Uterus (tissue), 4 donors: ENCODE results near the gene PPP4C. TPM values are rescaled to one million over a fixed set of nuclear protein-coding genes. Genes with fewer than 3 reads are reported as not detected.

Source experiments
- DNase-seq, 2 donors: peaks; one replicate each; pipeline ENCODE4 v3.0.0-alpha.2; 2019 to 2020
- H3K27ac ChIP-seq, 2 donors: fragments of 200-600 bp; sonication (generic); 1 replicate in 1 of 2; 2 replicates in 1 of 2; pipeline ENCODE4 v1.5.1; 2016 to 2018
- H3K27me3 ChIP-seq, 2 donors: fragments of 200-600 bp; sonication (generic); one replicate each; pipeline ENCODE4 v1.5.1; 2018 to 2019; ENCODE audit warnings: control low read depth in 1 of 2
- H3K36me3 ChIP-seq, 2 donors: fragments of 200-600 bp; sonication (generic); one replicate each; pipeline ENCODE4 v1.5.1; 2019; ENCODE audit warnings: control low read depth in 1 of 2
- H3K4me1 ChIP-seq, 2 donors: fragments of 200-600 bp; sonication (generic); one replicate each; pipeline ENCODE4 v1.5.1; 2018 to 2019; ENCODE audit warnings: control low read depth in 1 of 2
- H3K4me3 ChIP-seq, 2 donors: fragments of 200-600 bp; sonication (generic); 1 replicate in 1 of 2; 2 replicates in 1 of 2; pipeline ENCODE4 v1.5.1; 2018 to 2019; ENCODE audit warnings: mild to moderate bottlenecking in 1 of 2
- H3K9me3 ChIP-seq, 2 donors: fragments of 200-600 bp; sonication (generic); one replicate each; pipeline ENCODE4 v1.5.1; 2019; ENCODE audit warnings: control low read depth in 1 of 2
- POLR2A ChIP-seq, 2 donors: fragments of 450-650 bp; IDR thresholded peaks; one replicate each; pipeline ENCODE4 v1.6.1; 2016; ENCODE audit warnings: antibody characterized with exemption in 2 of 2, mild to moderate bottlenecking in 1 of 2, moderate library complexity in 1 of 2
- intact Hi-C: fragments of 100-400 bp; cut with DNase I; formaldehyde crosslinking; loops from one replicate; pipeline ENCODE4 v1.15.1; 2023; ENCODE audit warnings: low total_unique reads
- total RNA-seq, 4 donors: library from RNA; depleted of rRNA in 3 of 4; stranded (reverse); fragments of >200 nt in 3 of 4; gene quantifications; one replicate each; pipeline versions ENCODE4 v1.1.0 to v1.2.4, GENCODE V29; 2014 to 2023
- TF ChIP-seq, protein P1 (sequence below), 4 experiments: fragments of 200-600 bp in 2 of 4; fragments of 450-650 bp in 2 of 4; sonication (generic) in 2 of 4; IDR thresholded peaks; one replicate each; pipeline ENCODE4 v1.5.1; 2016 to 2019; ENCODE audit warnings: antibody characterized with exemption in 4 of 4, mild to moderate bottlenecking in 2 of 4, moderate library complexity in 1 of 4
- donor health status: DM: yes; HTN: yes; CAD: no.

The PPP4C gene
- total RNA-seq, 4 donors from 2014 or later: 15.6 to 78.5 (median 64.5) TPM

DNA sequence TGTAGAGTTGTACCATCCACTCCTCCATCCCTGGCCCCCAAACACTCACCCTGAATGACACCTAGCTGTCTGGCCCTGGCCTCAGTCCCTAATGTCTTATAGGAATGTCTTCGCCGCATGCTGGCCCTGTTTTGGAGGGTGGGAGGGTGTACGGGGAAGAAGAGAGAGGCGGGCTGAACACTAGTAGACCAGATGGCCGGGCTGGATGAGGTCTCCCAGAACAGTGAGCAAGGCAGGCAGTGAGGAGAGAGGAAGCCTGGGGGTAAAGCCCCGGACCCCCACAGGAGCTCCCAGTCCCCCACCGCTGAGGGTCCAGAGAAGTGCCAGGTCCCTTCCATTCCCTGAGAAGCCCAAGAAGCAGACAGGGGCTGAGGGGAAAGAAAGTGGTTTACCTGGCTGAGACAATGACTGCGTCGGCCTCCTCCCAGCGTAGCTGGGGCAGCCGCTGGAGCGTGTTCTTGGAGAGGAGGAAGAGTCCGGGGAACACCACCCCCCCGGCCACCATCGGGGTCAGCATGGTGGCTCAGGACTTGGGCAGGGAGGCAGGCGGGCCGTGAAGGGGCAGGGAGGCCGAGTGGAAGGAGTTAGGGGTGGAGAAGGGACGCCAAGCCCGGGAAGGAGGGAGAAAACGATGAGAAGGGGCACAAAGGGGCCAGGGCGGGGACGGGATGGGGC is 45.6 kb upstream of the PPP4C start:
- Histone ChIP-seq H3K9me3 (no peaks in the 10 kb centered on the region), H3K36me3 (no peaks in the 10 kb centered on the region), H3K27ac (no peak overlapping the region), H3K4me1 (no peaks in the 10 kb centered on the region), H3K27me3 (peaks cover 10 to 40% of the 10 kb centered on the region in 2 donors), H3K4me3 (no peak overlapping the region)
- intact Hi-C loops: no loop called here
- no peak for DNase-seq
- TF ChIP-seq, protein P1, sequence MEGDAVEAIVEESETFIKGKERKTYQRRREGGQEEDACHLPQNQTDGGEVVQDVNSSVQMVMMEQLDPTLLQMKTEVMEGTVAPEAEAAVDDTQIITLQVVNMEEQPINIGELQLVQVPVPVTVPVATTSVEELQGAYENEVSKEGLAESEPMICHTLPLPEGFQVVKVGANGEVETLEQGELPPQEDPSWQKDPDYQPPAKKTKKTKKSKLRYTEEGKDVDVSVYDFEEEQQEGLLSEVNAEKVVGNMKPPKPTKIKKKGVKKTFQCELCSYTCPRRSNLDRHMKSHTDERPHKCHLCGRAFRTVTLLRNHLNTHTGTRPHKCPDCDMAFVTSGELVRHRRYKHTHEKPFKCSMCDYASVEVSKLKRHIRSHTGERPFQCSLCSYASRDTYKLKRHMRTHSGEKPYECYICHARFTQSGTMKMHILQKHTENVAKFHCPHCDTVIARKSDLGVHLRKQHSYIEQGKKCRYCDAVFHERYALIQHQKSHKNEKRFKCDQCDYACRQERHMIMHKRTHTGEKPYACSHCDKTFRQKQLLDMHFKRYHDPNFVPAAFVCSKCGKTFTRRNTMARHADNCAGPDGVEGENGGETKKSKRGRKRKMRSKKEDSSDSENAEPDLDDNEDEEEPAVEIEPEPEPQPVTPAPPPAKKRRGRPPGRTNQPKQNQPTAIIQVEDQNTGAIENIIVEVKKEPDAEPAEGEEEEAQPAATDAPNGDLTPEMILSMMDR (IDR thresholded peaks at IDR 0.05): no peak
- no peak for TF ChIP-seq POLR2A (IDR thresholded peaks at IDR 0.05)

DNA sequence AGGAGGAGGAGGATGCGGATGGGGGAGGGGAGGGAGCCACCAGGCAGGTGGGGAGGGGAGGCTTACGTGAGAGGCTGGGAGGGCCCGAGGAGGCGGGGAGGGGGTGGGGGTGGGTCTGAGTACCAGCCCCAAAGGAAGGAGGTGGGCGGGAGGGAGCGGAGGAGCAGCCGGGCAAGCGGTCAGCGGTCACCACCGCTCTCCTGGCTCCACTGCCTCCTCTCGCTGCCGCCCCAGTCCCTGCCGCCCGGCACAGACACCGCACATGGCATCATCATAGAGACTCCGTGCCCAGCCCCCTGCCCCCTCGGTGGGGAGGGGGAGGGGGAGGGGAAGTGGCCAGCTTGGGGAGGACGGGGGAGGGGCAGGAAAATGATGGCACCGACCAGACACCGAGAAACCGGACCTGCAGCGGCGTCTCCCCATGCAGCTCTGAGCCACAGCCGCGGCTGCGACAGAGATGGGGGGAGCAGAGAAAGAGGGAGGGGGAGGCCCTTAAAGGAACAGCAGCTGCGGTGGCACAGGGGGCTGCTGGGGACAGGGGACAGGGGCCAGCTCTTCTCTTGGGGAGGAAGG is 44.9 kb upstream of the PPP4C start, which contains the start of gene TLCD3B:
TSS of gene TLCD3B (minus strand) at position 431 of the 573 bp plus-strand sequence. CDS start 744 bp downstream, outside the sequence.
- peaks cover 10 to 40% of the 10 kb centered on the region in 2 donors for H3K27me3 ChIP-seq
- H3K27ac ChIP-seq: no peak within 1 kb of the TSS
- no peaks in the 10 kb centered on the region for H3K9me3 ChIP-seq
- DNase-seq: no peak
- no peak within 1 kb of the TSS for H3K4me3 ChIP-seq
- TF ChIP-seq POLR2A (IDR thresholded peaks at IDR 0.05): no peak
- TF ChIP-seq, protein P1 (IDR thresholded peaks at IDR 0.05): no peak
- no peaks in the 10 kb centered on the region for H3K4me1 ChIP-seq
- intact Hi-C loops: no loop called here
- no peaks in the 10 kb centered on the region for H3K36me3 ChIP-seq

DNA sequence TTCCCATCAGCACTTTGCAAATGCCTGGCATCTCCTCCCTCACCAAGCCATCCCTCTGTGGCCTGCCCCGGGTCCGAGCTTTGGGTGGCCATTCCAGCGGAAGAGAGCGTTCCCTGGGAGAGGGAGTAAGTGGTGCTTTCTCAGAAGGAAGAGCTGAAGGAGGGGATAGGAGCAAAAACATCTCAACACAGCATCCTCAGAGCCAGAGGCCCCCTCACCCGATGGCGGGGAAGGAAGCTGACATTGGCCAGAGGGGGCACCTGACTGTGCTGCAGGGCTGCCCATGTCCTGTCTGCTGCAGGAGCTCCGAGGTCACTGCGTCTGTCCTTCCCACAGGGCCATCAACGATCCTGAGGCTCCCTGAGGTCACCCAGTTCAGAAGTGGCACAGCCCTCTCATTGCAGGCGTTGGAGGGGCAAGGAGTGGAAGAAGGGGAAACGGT is 44.3 kb upstream of the PPP4C start:
- no peak for DNase-seq
- intact Hi-C loops: no loop called here
- no peaks in the 10 kb centered on the region for H3K4me1 ChIP-seq
- no peak overlapping the region for H3K4me3 ChIP-seq
- TF ChIP-seq, protein P1 (IDR thresholded peaks at IDR 0.05): no peak
- no peak for TF ChIP-seq POLR2A (IDR thresholded peaks at IDR 0.05)
- H3K36me3 ChIP-seq: no peaks in the 10 kb centered on the region
- H3K27ac ChIP-seq: no peak overlapping the region
- no peaks in the 10 kb centered on the region for H3K9me3 ChIP-seq
- peaks cover 10 to 40% of the 10 kb centered on the region in 2 donors for H3K27me3 ChIP-seq

DNA sequence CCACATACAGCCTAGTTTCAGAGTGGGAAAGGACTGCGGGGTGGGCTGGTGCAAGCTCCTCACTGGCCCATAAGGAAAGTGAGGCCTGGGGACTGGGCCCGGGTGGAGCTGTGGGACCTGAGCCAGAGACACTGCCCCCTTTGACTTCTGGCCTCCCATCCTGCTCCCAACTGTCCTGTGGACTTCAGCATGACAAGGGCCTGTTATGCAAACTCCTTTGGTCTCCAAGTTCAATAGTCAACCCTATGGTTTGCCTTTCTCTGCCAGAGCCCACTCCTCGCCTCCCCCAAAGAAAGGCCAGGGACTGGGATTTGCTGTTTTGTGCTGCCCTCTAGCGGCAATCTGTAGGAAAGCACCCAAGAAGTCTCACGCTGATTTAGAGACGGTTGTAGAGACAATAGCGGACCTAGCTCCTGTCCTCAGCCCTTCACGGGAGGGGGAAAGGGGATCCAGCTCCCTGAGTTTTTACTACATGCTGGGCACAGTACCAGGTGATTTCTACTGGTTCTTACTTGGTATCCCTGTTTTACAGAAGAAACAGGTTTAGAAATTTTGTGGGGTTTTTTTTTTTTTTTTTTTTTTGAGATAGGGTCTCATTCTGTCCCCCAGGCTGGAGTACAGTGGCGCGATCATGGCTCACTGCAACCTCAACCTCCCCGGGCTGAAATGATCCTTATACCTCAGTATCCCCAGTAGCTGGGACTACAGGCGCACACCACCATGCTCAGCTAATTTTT is 43.5 kb upstream of the PPP4C start:
- Histone ChIP-seq H3K4me3 (no peak overlapping the region), H3K4me1 (no peaks in the 10 kb centered on the region), H3K36me3 (no peaks in the 10 kb centered on the region), H3K27me3 (peaks cover 10 to 40% of the 10 kb centered on the region in 2 donors), H3K27ac (no peak overlapping the region), H3K9me3 (no peaks in the 10 kb centered on the region)
- TF ChIP-seq, protein P1 (IDR thresholded peaks at IDR 0.05): peak; percentile 44 to 51 (median 46)
- TF ChIP-seq POLR2A (IDR thresholded peaks at IDR 0.05): no peak
- intact Hi-C loops: no loop called here
- DNase-seq: peak in 1 of 2 donors; percentile 36

- TF ChIP-seq POLR2A (IDR thresholded peaks at IDR 0.05): no peak
- TF ChIP-seq, protein P1 (IDR thresholded peaks at IDR 0.05): no peak
- no peak overlapping the region for H3K4me3 ChIP-seq
- intact Hi-C loops: no loop called here
- no peaks in the 10 kb centered on the region for H3K36me3 ChIP-seq
- DNase-seq: no peak
- H3K27me3 ChIP-seq: peaks cover 10 to 40% of the 10 kb centered on the region in 2 donors
- H3K4me1 ChIP-seq: no peaks in the 10 kb centered on the region
- H3K27ac ChIP-seq: no peak overlapping the region
- no peaks in the 10 kb centered on the region for H3K9me3 ChIP-seq
These were observed 42.5 kb upstream of the PPP4C start for GRCh38 chr16:30033270-30033669.
